Fibroblast of lung (primary cell): Measurements from ENCODE around the gene GOLGA3.

ENCODE experiments used
- EZH2 ChIP-seq: IDR thresholded peaks from 2 replicates; pipeline ENCODE4 v1.5.1; 2012; ENCODE audit warnings: low read length, control low read depth, mild to moderate bottlenecking; ENCODE audit errors: missing control alignments
- TF ChIP-seq, protein P1 (sequence below), 2 donors: IDR thresholded peaks in 1 of 2; conservative IDR thresholded peaks in 1 of 2; 1 replicate in 1 of 2; 2 replicates in 1 of 2; pipeline ENCODE4 v1.5.1; 2011 to 2012; ENCODE audit warnings: low read length in 2 of 2, control low read depth in 1 of 2, inconsistent platforms in 1 of 2, low read depth in 1 of 2, mild to moderate bottlenecking in 1 of 2

DNA sequence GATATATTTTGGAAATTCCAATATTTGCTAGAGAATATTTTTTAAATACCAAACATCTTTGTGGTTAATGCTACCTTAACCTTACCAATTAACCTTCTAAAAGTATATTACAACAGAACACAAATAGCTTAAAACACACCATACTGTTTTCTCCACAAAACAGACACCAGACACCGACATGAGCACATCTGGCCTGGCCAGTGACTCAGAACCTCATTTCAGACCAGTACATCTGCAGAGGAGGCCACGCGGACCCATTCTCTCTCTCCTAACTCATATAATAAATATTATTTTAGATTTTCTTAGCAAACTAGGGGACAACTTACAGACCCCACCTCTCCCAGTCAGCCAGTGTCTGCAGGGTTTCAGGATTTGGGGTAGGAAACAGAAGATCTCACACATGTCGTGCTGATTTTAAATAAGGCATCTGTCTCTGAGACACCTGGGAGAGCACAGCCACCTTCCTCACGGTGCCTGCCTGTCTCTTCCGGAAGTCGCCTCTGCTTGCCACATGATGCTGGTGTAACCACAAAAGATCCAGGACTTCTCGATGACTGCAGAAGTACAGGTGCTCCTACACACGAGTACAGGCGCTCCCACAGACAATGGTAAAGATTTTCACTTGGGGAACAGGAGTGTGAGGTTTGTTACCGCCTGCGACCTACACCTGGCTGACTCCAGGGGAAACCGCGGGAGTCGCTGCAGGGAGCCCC is 57.4 kb downstream of the GOLGA3 start:
- TF ChIP-seq EZH2 = no peak
- TF ChIP-seq, protein P1, sequence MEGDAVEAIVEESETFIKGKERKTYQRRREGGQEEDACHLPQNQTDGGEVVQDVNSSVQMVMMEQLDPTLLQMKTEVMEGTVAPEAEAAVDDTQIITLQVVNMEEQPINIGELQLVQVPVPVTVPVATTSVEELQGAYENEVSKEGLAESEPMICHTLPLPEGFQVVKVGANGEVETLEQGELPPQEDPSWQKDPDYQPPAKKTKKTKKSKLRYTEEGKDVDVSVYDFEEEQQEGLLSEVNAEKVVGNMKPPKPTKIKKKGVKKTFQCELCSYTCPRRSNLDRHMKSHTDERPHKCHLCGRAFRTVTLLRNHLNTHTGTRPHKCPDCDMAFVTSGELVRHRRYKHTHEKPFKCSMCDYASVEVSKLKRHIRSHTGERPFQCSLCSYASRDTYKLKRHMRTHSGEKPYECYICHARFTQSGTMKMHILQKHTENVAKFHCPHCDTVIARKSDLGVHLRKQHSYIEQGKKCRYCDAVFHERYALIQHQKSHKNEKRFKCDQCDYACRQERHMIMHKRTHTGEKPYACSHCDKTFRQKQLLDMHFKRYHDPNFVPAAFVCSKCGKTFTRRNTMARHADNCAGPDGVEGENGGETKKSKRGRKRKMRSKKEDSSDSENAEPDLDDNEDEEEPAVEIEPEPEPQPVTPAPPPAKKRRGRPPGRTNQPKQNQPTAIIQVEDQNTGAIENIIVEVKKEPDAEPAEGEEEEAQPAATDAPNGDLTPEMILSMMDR (conservative IDR thresholded peaks at IDR 0.05 in 1 of 2, IDR thresholded peaks at IDR 0.05 in 1 of 2; ENCODE audit: low read depth in 1 of 2, low read length in 2 of 2) = no peak
